ENCODE data around the gene KIF3C. TPM values are rescaled to one million over a fixed set of nuclear protein-coding genes. Genes with fewer than 3 reads are reported as not detected.

The KIF3C gene
- total RNA-seq, 1 experiment from 2014 or later: 41.4 TPM

DNA sequence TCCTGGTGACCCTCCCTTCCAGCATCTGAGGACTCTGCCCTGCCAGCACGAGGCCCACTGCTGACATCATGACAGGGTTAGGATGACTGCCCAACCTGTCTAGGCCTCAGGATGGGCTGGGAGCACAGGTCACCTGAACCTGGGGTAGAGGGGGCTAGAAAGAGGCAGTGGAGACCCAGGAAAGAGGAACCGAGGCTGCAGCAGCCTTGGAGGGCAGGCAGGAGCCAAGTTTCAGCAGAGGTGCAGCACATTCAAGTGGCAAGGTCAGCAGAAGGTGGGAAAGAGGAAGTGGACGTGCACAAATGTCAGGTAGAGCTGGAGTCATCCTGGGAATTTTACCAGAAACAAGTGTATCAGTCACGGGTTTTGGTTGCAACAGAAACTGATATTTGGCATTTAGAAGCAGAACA, 37.9 kb upstream of the KIF3C start:
- Histone ChIP-seq H3K9ac (ENCODE audit: extremely low read depth, insufficient read length, low read length) (peak overlapping the region; percentile 21), H3K4ac (ENCODE audit: low read depth, low read length) (no peak overlapping the region), H3T11ph (ENCODE audit: low read length) (no peak overlapping the region), H2BK15ac (ENCODE audit: low read depth, low read length) (no peak overlapping the region), H2AK5ac (ENCODE audit: insufficient read length, low read length) (no peak overlapping the region), H3K18ac (ENCODE audit: insufficient read length, low read depth, low read length) (no peak overlapping the region), H2AFZ (ENCODE audit: low read length) (no peak overlapping the region), H3K27me3 (ENCODE audit: insufficient read depth, low read length) (no peaks in the 10 kb centered on the region), H3K14ac (ENCODE audit: insufficient read depth, low read length) (no peak overlapping the region; the same call in 1 of the 2 replicates), H3K4me1 (ENCODE audit: insufficient read depth, low read length) (peaks cover 4% of the 10 kb centered on the region; the same call in 1 of the 2 replicates), H2BK20ac (ENCODE audit: low read depth, low read length, poor library complexity, severe bottlenecking) (no peak overlapping the region), H3K4me2 (ENCODE audit: insufficient read depth, insufficient read length, low read length) (no peak overlapping the region), H3K9me3 (ENCODE audit: control insufficient read depth, low read depth, low read length) (no peaks in the 10 kb centered on the region), H4K20me1 (ENCODE audit: control insufficient read depth, insufficient read depth, insufficient read length) (no peaks in the 10 kb centered on the region), H2BK12ac (ENCODE audit: insufficient read length, low read depth, low read length) (no peak overlapping the region), H3K79me1 (ENCODE audit: insufficient read depth, low read depth, low read length, poor library complexity, severe bottlenecking) (no peaks in the 10 kb centered on the region), H2BK120ac (ENCODE audit: low read depth, low read length, poor library complexity, severe bottlenecking) (no peak overlapping the region), H3K27ac (ENCODE audit: insufficient read length, low read depth, low read length) (no peak overlapping the region), H3K56ac (ENCODE audit: insufficient read length, low read depth, low read length) (no peak overlapping the region), H2BK5ac (ENCODE audit: insufficient read length, low read length) (no peak overlapping the region), H3K23me2 (ENCODE audit: insufficient read length, low read depth, low read length, poor library complexity, severe bottlenecking) (no peaks in the 10 kb centered on the region), H3K23ac (ENCODE audit: insufficient read length, low read depth, low read length) (no peak overlapping the region), H4K8ac (replicated peaks; ENCODE audit: insufficient read length, low read depth, low read length) (no peak overlapping the region), H4K5ac (ENCODE audit: insufficient read length, low read depth, low read length) (no peak overlapping the region), H4K91ac (ENCODE audit: insufficient read length, low read depth, low read length) (no peak overlapping the region), H3K79me2 (ENCODE audit: insufficient read depth, low read length) (no peaks in the 10 kb centered on the region)
- peaks cover 7 to 9% of the 10 kb centered on the region in 2 experiments for H3K4me1 Mint-ChIP-seq
- WGBS (ENCODE audit: extremely low coverage, insufficient read length, low lambda C conversion rate): no CpG with 5 or more reads among the region's 4 CpGs
- peak overlapping the region in 2 of 3 experiments; percentile 21 to 87; a peak in 2 of 7 replicates for H3K27ac Mint-ChIP-seq
- no peaks in the 10 kb centered on the region; the same call in 1 of the 2 replicates for H3K27me3 Mint-ChIP-seq (ENCODE audit: low read depth)
- H3K36me3 Mint-ChIP-seq (ENCODE audit: insufficient read depth in 1 of 3, low read depth in 3 of 3): no peaks in the 10 kb centered on the region
- no peak for DNase-seq
- H3K4me3 Mint-ChIP-seq: no peak overlapping the region; a peak in 1 of 5 replicates
- TF ChIP-seq, protein P1, sequence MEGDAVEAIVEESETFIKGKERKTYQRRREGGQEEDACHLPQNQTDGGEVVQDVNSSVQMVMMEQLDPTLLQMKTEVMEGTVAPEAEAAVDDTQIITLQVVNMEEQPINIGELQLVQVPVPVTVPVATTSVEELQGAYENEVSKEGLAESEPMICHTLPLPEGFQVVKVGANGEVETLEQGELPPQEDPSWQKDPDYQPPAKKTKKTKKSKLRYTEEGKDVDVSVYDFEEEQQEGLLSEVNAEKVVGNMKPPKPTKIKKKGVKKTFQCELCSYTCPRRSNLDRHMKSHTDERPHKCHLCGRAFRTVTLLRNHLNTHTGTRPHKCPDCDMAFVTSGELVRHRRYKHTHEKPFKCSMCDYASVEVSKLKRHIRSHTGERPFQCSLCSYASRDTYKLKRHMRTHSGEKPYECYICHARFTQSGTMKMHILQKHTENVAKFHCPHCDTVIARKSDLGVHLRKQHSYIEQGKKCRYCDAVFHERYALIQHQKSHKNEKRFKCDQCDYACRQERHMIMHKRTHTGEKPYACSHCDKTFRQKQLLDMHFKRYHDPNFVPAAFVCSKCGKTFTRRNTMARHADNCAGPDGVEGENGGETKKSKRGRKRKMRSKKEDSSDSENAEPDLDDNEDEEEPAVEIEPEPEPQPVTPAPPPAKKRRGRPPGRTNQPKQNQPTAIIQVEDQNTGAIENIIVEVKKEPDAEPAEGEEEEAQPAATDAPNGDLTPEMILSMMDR (conservative IDR thresholded peaks at IDR 0.05): no peak
- H3K9me3 Mint-ChIP-seq: no peaks in the 10 kb centered on the region; a peak in 2 of 5 replicates
